ENCODE data around the gene HEXB. TPM values are rescaled to one million over a fixed set of nuclear protein-coding genes. Genes with fewer than 3 reads are reported as not detected.

HEXB gene
- polyA plus RNA-seq, 1 donor from 2014 or later: 23.1 TPM

- Histone ChIP-seq H3K36me3 (ENCODE audit: insufficient read depth, low read length) (no peaks in the 10 kb centered on the region), H2AFZ (ENCODE audit: low read depth, low read length) (no peak overlapping the region), H3K9me3 (ENCODE audit: low read length) (no peaks in the 10 kb centered on the region), H3K4me3 (ENCODE audit: low read length) (no peak overlapping the region), H3K9ac (ENCODE audit: low read length) (no peak overlapping the region), H4K20me1 (ENCODE audit: insufficient read depth) (no peaks in the 10 kb centered on the region), H3K9me2 (ENCODE audit: insufficient read depth, low read length) (no peaks in the 10 kb centered on the region), H3F3A (ENCODE audit: insufficient read depth, low read length, poor library complexity, severe bottlenecking) (no peaks in the 10 kb centered on the region), H3K79me2 (replicated peaks; ENCODE audit: insufficient read depth, low read length) (no peaks in the 10 kb centered on the region), H3K4me2 (ENCODE audit: low read length) (no peak overlapping the region), H3K27ac (ENCODE audit: low read length) (no peak overlapping the region), H3K27me3 (ENCODE audit: insufficient read depth, low read depth, low read length) (no peaks in the 10 kb centered on the region)
- TF ChIP-seq MXI1 (conservative IDR thresholded peaks at IDR 0.05; ENCODE audit: poor library complexity, severe bottlenecking) (no peak), REST (IDR thresholded peaks at IDR 0.05; ENCODE audit: borderline replicate concordance) (no peak), TAF1 (IDR thresholded peaks at IDR 0.05; ENCODE audit: low read depth) (no peak), EP300 (conservative IDR thresholded peaks at IDR 0.05; ENCODE audit: poor library complexity, severe bottlenecking) (no peak), RAD21 (conservative IDR thresholded peaks at IDR 0.05) (no peak), POLR2AphosphoS5 (IDR thresholded peaks at IDR 0.05) (no peak), CTCF (IDR thresholded peaks at IDR 0.05; ENCODE audit: poor library complexity, severe bottlenecking) (no peak), EZH2 (IDR thresholded peaks at IDR 0.05; ENCODE audit: borderline replicate concordance, insufficient read depth, low read length, poor library complexity, severe bottlenecking) (no peak)
Observed at GRCh38 chr5:74649421-74649973, 35.5 kb upstream of the HEXB start.

DNA sequence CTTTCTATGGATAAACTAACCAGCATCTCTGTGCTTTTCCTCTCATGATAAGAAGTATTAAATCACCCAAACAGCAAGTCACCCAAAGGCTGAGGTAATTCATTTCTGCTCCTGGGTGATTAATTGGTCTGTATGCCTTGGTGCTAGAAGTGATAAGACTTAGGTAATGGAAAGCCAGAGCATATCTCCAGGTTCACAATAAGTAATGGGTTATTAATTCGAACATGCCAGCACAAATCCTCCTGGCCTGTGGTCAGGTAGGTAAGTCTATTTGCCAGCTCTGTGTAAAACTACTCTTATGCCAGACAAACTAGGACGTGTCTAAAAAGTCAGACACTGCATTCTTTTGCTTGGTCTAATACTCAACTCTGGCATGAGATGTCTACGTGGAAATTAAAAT, 33.3 kb upstream of the HEXB start:
- Histone ChIP-seq H3K9me3 (ENCODE audit: low read length) (no peaks in the 10 kb centered on the region), H2AFZ (ENCODE audit: low read depth, low read length) (no peak overlapping the region), H3K27me3 (ENCODE audit: insufficient read depth, low read depth, low read length) (no peaks in the 10 kb centered on the region), H3K27ac (ENCODE audit: low read length) (no peak overlapping the region), H3K4me3 (ENCODE audit: low read length) (no peak overlapping the region), H3F3A (ENCODE audit: insufficient read depth, low read length, poor library complexity, severe bottlenecking) (no peaks in the 10 kb centered on the region), H4K20me1 (ENCODE audit: insufficient read depth) (no peaks in the 10 kb centered on the region), H3K9ac (ENCODE audit: low read length) (no peak overlapping the region), H3K79me2 (replicated peaks; ENCODE audit: insufficient read depth, low read length) (no peaks in the 10 kb centered on the region), H3K36me3 (ENCODE audit: insufficient read depth, low read length) (no peaks in the 10 kb centered on the region), H3K4me2 (ENCODE audit: low read length) (no peak overlapping the region), H3K9me2 (ENCODE audit: insufficient read depth, low read length) (no peaks in the 10 kb centered on the region)
- TF ChIP-seq RAD21 (conservative IDR thresholded peaks at IDR 0.05): no peak

GRCh38 chr5:74652576-74652975, 32.5 kb upstream of the HEXB start:
- Histone ChIP-seq H3K79me2 (replicated peaks; ENCODE audit: insufficient read depth, low read length) (no peaks in the 10 kb centered on the region), H3K27ac (ENCODE audit: low read length) (no peak overlapping the region), H3K4me2 (ENCODE audit: low read length) (no peak overlapping the region), H3F3A (ENCODE audit: insufficient read depth, low read length, poor library complexity, severe bottlenecking) (no peaks in the 10 kb centered on the region), H2AFZ (ENCODE audit: low read depth, low read length) (no peak overlapping the region), H3K36me3 (ENCODE audit: insufficient read depth, low read length) (no peaks in the 10 kb centered on the region), H3K9me3 (ENCODE audit: low read length) (no peaks in the 10 kb centered on the region), H3K4me3 (ENCODE audit: low read length) (no peak overlapping the region), H3K9me2 (ENCODE audit: insufficient read depth, low read length) (no peaks in the 10 kb centered on the region), H4K20me1 (ENCODE audit: insufficient read depth) (no peaks in the 10 kb centered on the region), H3K27me3 (ENCODE audit: insufficient read depth, low read depth, low read length) (no peaks in the 10 kb centered on the region), H3K9ac (ENCODE audit: low read length) (no peak overlapping the region)
- TF ChIP-seq CTCF (IDR thresholded peaks at IDR 0.05; ENCODE audit: poor library complexity, severe bottlenecking) (no peak), SMC3 (conservative IDR thresholded peaks at IDR 0.05; ENCODE audit: poor library complexity) (no peak), MXI1 (conservative IDR thresholded peaks at IDR 0.05; ENCODE audit: poor library complexity, severe bottlenecking) (no peak), RAD21 (conservative IDR thresholded peaks at IDR 0.05) (no peak), REST (IDR thresholded peaks at IDR 0.05; ENCODE audit: borderline replicate concordance) (no peak), EP300 (conservative IDR thresholded peaks at IDR 0.05; ENCODE audit: poor library complexity, severe bottlenecking) (no peak), POLR2AphosphoS5 (IDR thresholded peaks at IDR 0.05) (no peak), EZH2 (IDR thresholded peaks at IDR 0.05; ENCODE audit: borderline replicate concordance, insufficient read depth, low read length, poor library complexity, severe bottlenecking) (no peak), TAF1 (IDR thresholded peaks at IDR 0.05; ENCODE audit: low read depth) (no peak)

Measured in neural cell (in vitro differentiated cells).